Dermis microvascular lymphatic vessel endothelial cell (primary cell): ENCODE results near the gene HOXA6. TPM values are rescaled to one million over a fixed set of nuclear protein-coding genes. Genes with fewer than 3 reads are reported as not detected.

Experiments used
- DNase-seq, 2 donors: peaks; one replicate each; pipeline versions ENCODE4 v3.0.0 to v3.0.0-alpha.2; 2010; ENCODE audit warnings: low read depth in 2 of 2
- total RNA-seq: library from RNA; depleted of rRNA; stranded (reverse); fragments of >200 nt; gene quantifications from 2 replicates; pipeline ENCODE4 v1.2.1, GENCODE V29; 2014

The HOXA6 gene
- total RNA-seq, 1 donor from 2014 or later, result 1.9 TPM

- peak in 1 of 2 donors; percentile 54 for DNase-seq
Observed at GRCh38 chr7:27173956-27174873, 26.6 kb upstream of the HOXA6 start, which contains the start of gene HOXA10. TSS of gene HOXA10 (minus strand) at chr7:27174320. CDS start at chr7:27174306, 14 bp downstream.

- no peak for DNase-seq
Observed at GRCh38 chr7:27173511-27173955, 26.0 kb upstream of the HOXA6 start.

- peak in 1 of 2 donors; percentile 50 for DNase-seq
Observed at GRCh38 chr7:27172823-27173510, 25.4 kb upstream of the HOXA6 start.

GRCh38 chr7:27172315-27172774 is 24.8 kb upstream of the HOXA6 start:
- no peak for DNase-seq

- DNase-seq, result peak in 1 of 2 donors; percentile 20
Observed at GRCh38 chr7:27171637-27172314, 24.2 kb upstream of the HOXA6 start.

- DNase-seq, result peak in 1 of 2 donors; percentile 28
Observed at GRCh38 chr7:27171325-27171636, 23.7 kb upstream of the HOXA6 start.

GRCh38 chr7:27170426-27171324 is 23.1 kb upstream of the HOXA6 start:
- no peak for DNase-seq

GRCh38 chr7:27169658-27170425 is 22.3 kb upstream of the HOXA6 start:
- peak in 1 of 2 donors; percentile 15 for DNase-seq

- DNase-seq, result no peak
Observed at GRCh38 chr7:27168265-27168947, 20.8 kb upstream of the HOXA6 start.

- no peak for DNase-seq
Observed at GRCh38 chr7:27167916-27168264, 20.3 kb upstream of the HOXA6 start.

GRCh38 chr7:27166531-27167505 is 19.2 kb upstream of the HOXA6 start:
- no peak for DNase-seq

GRCh38 chr7:27165996-27166530 is 18.5 kb upstream of the HOXA6 start:
- DNase-seq, result no peak

- DNase-seq, result peak; percentile 92 to 99
Observed at GRCh38 chr7:27165089-27165995, 17.8 kb upstream of the HOXA6 start, which contains the start of gene HOXA9. TSS of gene HOXA9 (minus strand) at chr7:27165537. CDS start at chr7:27165457, 80 bp downstream.

- peak in 1 of 2 donors; percentile 52 for DNase-seq
Observed at GRCh38 chr7:27164367-27165088, 17.0 kb upstream of the HOXA6 start.

- DNase-seq, result no peak
Observed at GRCh38 chr7:27164045-27164366, 16.4 kb upstream of the HOXA6 start.

- DNase-seq, result no peak
Observed at GRCh38 chr7:27163288-27164044, 15.9 kb upstream of the HOXA6 start.
